Lung (tissue), 4 donors: ENCODE results near the gene KRT73. TPM values are rescaled to one million over a fixed set of nuclear protein-coding genes. Genes with fewer than 3 reads are reported as not detected.

ENCODE experiments used
- polyA plus RNA-seq, 2 donors: library from polyadenylated mRNA; stranded (reverse); fragments of 200-250 nt; gene quantifications; one replicate each; pipeline ENCODE4 v1.2.1, GENCODE V29; 2013
- total RNA-seq, 2 donors: library from RNA; depleted of rRNA in 1 of 2; stranded (reverse); fragments of >200 nt in 1 of 2; gene quantifications; one replicate each; pipeline ENCODE4 v1.2.1, GENCODE V29; 2014 to 2021
- donor health status: Bipolar disorder and iron deficiency.
- donor health status: healthy.
- donor health status: DM: yes; HTN: yes; CAD: no.

The KRT73 gene
- total and polyA plus RNA-seq, 4 donors, result 0.07 TPM; not detected in 3

Other genes with a start within 250 kb of the KRT73 start
- not detected for gene KRT84, start 232.9 kb downstream of the KRT73 start, total RNA-seq
- not detected for gene KRT84, start 232.9 kb downstream of the KRT73 start, polyA plus RNA-seq
- not detected for gene KRT82, start 212.2 kb downstream of the KRT73 start, total RNA-seq
- not detected for gene KRT82, start 212.2 kb downstream of the KRT73 start, polyA plus RNA-seq
- not detected for gene KRT75, start 184.2 kb downstream of the KRT73 start, total RNA-seq
- gene KRT75, start 184.2 kb downstream of the KRT73 start, polyA plus RNA-seq, result under 1 TPM in 1 of 2 donors, not detected in 1; 0.01 TPM
- gene KRT6B, start 166.4 kb downstream of the KRT73 start, total RNA-seq, result under 1 TPM in 1 of 2 donors, not detected in 1; 0.25 TPM
- gene KRT6B, start 166.4 kb downstream of the KRT73 start, polyA plus RNA-seq, result under 1 TPM; 0.06 to 0.63 TPM
- gene KRT6C, start 144.8 kb downstream of the KRT73 start, total RNA-seq, result not detected
- under 1 TPM; 0.08 to 0.10 TPM for gene KRT6C, start 144.8 kb downstream of the KRT73 start, polyA plus RNA-seq
- 1 to 10 TPM in 1 of 2 donors, under 1 TPM in 1; 0.65 to 7.9 TPM for gene KRT6A, start 125.3 kb downstream of the KRT73 start, total RNA-seq
- 10 to 100 TPM in 1 of 2 donors, 1 to 10 TPM in 1; 6.8 to 46.8 TPM for gene KRT6A, start 125.3 kb downstream of the KRT73 start, polyA plus RNA-seq
- gene KRT5, start 98.2 kb downstream of the KRT73 start, total RNA-seq, result 10 to 100 TPM; 19.0 to 49.4 TPM
- 10 to 100 TPM; 15.8 to 48.5 TPM for gene KRT5, start 98.2 kb downstream of the KRT73 start, polyA plus RNA-seq
- not detected for gene KRT71, start 65.4 kb downstream of the KRT73 start, total RNA-seq
- gene KRT71, start 65.4 kb downstream of the KRT73 start, polyA plus RNA-seq, result not detected
- not detected for gene KRT74, start 44.7 kb downstream of the KRT73 start, total RNA-seq
- gene KRT74, start 44.7 kb downstream of the KRT73 start, polyA plus RNA-seq, result not detected
- under 1 TPM in 1 of 2 donors, not detected in 1; 0.17 TPM for gene KRT72, start 17.1 kb downstream of the KRT73 start, total RNA-seq
- under 1 TPM; 0.14 TPM for gene KRT72, start 17.1 kb downstream of the KRT73 start, polyA plus RNA-seq
- gene KRT2, start 33.7 kb upstream of the KRT73 start, total RNA-seq, result not detected
- gene KRT2, start 33.7 kb upstream of the KRT73 start, polyA plus RNA-seq, result under 1 TPM in 1 of 2 donors, not detected in 1; 0.03 TPM
- gene KRT1, start 61.8 kb upstream of the KRT73 start, total RNA-seq, result under 1 TPM; 0.09 to 0.82 TPM
- gene KRT1, start 61.8 kb upstream of the KRT73 start, polyA plus RNA-seq, result not detected
- not detected for gene KRT77, start 85.0 kb upstream of the KRT73 start, total RNA-seq
- gene KRT77, start 85.0 kb upstream of the KRT73 start, polyA plus RNA-seq, result not detected
- gene KRT76, start 158.8 kb upstream of the KRT73 start, total RNA-seq, result not detected
- gene KRT76, start 158.8 kb upstream of the KRT73 start, polyA plus RNA-seq, result not detected
- not detected for gene KRT3, start 177.6 kb upstream of the KRT73 start, total RNA-seq
- not detected for gene KRT3, start 177.6 kb upstream of the KRT73 start, polyA plus RNA-seq
- gene KRT4, start 195.6 kb upstream of the KRT73 start, total RNA-seq, result 1 to 10 TPM; 3.3 to 3.6 TPM
- 1 to 10 TPM; 1.3 to 7.7 TPM for gene KRT4, start 195.6 kb upstream of the KRT73 start, polyA plus RNA-seq
- under 1 TPM in 1 of 2 donors, not detected in 1; 0.12 TPM for gene KRT79, start 215.8 kb upstream of the KRT73 start, total RNA-seq
- gene KRT79, start 215.8 kb upstream of the KRT73 start, polyA plus RNA-seq, result 1 to 10 TPM in 1 of 2 donors, under 1 TPM in 1; 0.02 to 1.5 TPM
- not detected for gene KRT78, start 230.4 kb upstream of the KRT73 start, total RNA-seq
- gene KRT78, start 230.4 kb upstream of the KRT73 start, polyA plus RNA-seq, result under 1 TPM; 0.02 to 0.65 TPM